GM19452 (cell line): Measurements from ENCODE around the gene CPT1C.

Source experiments
- ATAC-seq: cut with Tn5 transposase; IDR thresholded peaks from one replicate; pipeline ENCODE4 v1.9.1; 2021; ENCODE audit not compliant: unreplicated experiment

Gene CPT1C

DNA sequence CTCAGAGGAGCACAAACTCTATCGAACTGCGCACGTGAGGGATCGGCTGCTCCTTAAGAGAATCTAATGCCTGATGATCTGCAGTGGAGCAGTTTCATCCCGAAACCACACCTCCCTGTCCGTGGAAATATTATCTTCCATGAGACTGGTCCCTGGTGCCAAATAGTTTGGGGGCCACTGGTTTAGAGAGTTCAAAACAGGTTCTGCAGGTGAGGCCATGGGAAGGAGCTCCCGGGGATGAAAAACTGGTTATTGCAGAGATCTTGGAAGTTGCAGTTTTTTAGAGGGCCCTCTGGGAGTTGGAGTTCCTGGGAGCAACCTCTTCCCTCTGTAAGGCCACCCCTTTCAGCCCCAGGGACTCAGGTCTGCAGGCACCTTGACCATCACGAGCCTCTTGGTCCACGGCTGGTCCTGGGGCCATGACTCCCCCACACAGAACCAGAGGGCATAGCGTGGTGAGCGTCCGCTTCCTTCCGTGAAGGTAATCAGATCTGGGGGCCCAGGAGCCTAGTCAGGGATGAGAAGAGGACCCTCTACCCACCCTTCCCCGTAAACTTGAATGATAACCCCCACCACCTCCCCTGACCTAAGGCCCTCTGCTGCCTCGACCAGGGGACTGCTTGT lies 30.5 kb upstream of the CPT1C start:
- no peak for ATAC-seq

DNA sequence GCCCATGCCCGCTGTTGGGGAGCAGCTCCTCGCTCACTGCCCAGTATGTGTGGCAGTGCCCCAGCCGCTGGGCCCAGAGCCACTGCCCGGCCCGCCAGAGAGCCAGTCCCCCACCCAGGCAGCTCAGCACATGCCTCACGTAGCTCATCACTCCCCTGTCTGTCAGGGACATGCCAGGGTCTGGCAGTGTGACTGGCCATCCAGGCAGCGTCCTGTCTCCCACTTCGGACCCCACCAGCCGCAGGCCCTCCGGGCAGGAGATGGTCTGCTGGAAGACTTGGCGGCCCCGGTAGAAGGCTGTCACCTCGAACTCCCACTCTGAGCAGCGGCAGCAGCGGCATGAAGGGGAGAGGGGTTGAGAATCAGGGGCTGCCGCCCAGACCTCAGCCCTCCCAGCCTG lies 28.9 kb upstream of the CPT1C start:
- no peak for ATAC-seq

DNA sequence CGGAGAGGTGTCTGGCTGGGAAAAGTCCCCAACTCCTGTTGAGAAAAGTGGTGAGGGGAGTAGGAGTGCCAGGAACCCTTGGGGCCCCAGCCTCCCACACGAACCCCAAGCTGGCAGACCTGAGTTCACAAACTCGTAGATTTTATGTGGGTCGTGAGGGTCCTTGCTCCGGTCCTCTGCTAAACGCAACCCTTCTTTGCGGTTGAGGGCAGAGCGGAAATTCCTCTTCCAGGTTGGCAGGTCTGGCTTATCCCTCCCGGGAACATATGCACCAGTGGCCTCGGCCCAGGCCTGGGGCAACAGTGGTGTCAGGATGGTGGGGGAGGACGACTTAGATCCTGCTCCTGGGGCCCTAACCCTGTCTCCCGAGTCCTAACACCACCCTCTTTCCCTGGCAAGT lies 27.7 kb upstream of the CPT1C start:
- ATAC-seq, result no peak

DNA sequence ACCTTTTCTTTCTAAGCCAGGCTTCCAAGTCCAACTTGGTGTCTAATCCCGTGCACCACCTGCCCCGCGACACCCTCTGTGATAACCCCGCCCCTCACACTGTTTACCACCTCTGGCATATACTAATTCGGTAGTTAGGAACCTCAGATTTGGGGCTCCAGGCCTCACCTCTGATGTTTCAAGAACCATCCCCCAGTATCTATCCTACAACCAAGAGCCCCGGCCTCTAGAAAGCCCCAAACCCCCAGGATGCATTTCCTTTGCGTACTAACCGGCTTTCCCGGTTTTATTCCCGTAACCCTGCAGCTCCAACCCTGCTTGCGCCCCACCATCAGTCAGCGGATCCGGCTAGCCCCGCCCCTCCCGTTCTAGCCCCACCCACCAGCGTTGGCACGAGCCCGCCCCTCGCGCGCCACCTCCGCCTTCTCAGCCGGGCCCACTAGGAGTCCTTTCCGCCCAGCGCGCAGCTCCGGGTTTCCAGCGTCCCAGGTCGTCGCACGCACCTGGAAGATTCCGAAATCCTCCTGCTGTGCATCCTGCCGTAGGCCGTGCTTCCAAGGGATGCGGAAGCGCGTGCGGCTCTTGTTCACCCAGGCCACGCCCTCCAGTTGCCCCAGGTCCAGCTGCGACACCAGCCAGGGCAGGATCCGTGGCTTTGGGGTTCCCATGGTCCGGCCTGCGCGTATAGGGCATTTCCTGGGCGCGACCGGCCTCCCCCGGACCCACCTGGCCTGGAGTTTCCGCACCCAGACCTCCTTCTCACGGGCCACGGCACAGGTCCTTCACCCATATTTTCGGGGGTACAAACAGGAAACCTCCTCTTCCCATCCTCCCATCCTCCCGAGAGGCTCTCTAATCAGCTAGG lies 26.5 kb upstream of the CPT1C start:
- ATAC-seq, result no peak

DNA sequence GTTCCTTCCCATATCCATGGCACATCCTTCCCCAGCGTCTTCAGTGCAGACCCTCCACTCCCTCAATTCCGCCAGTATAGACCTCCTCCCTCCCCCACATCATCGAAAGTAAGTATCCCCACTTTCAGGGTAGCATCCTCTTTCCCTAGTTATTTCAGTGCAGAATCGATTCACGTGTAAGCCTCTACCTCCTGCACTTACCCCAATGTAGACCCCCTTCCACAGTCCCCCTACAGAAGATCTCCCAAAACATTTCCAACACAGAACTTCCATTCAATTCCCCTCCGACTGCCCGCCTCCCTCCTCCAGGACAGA lies 25.9 kb upstream of the CPT1C start:
- no peak for ATAC-seq

DNA sequence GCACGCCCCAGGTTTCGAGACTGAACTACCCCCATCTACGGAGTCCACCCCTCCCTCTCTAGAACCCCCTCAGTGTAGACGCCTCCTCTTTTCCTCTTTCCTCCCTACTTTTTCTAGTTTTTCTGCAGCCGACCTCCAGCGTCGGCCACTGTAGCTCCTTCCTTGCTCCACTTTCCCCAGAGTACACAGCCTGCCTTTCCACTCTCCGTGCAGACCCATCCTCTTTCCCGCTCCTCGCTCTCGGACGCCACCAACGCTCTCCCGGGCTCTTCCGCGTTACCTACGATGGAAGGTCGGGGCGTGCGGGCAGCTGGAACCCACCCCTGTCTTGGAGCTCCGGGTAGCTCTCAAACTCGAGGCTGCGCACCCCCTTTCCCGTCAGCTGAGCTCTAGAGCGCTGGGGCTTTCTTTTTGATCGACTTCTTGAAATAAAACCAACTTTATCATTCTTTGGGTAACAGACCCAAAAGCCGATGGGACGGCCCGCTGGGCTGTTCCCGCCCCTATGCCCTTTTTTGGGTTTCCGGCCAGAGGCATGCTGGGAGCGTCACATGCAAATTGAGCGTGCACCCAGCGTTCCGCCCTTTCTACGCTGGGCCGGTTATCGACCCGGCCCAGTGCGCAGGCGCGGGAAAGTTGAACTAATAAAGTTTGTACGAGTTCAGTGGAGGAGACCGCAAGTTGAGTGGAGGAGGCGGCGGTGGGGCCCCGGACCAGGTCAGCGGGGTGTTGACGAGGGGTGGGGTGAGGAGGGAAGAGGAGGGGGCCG lies 25.4 kb upstream of the CPT1C start, which contains the start of the genes BCL2L12 and IRF3:
TSS of gene BCL2L12 (plus strand) at position 583 of the 769 bp plus-strand sequence. CDS start 760 bp downstream, outside the sequence.
TSS of gene IRF3 (minus strand) at position 507 of the 769 bp plus-strand sequence. CDS start 1,019 bp downstream, outside the sequence.
- peak; percentile 84 for ATAC-seq

DNA sequence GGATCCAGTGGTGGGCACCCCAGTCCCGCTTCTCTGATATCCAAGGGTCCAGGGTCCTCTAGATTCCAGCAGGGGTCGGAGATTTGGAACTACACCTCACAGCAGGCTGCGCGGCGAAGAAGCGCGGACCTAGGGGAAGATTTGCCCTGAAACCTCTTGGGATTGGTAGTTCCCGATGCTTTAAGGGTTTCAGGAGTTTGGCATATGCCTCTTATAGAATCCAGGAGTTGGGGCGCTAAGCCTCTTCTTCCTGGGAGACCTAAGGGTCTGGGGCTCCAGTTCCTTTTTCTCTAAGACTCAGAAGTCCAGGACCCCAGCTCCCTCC lies 24.8 kb upstream of the CPT1C start:
- ATAC-seq, result no peak

DNA sequence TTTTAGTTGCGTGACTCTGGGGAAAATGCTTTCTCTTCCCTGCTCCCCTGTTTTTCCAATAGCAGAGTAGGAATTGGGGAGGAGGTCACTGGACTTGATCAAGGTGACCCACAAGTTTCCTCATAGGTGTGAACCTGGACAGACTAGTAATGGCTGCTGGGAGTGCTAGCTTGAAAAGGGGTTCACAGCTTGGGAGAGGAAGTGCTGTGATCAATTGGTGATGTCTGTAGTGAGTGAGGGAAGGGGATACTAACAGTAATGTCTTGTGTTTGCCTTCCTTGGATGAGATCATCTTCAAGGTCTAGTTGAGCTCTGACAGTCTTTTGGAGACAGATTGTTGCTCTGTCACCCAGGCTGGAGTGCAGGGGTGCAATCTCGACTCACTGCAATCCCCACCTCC lies 23.4 kb upstream of the CPT1C start:
- no peak for ATAC-seq

DNA sequence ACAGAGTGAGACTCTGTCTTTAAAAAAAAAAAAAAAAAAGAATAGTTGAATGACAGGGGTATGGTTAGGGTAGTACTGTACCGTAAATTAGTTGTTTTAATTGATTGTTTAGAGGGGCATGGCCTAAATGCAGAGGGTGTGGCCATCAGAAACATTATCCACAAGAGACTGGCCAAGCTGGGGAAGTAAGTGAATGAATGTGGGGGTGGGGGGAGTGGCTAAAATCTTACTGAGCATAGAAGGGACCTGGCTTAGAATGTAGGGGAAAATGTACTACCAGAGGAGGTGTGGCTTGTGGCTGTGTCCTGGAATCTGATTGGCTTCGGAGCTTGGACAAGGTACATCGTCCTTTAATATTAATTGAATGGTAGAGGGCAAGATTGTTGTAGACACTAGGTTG lies 21.4 kb upstream of the CPT1C start:
- no peak for ATAC-seq

DNA sequence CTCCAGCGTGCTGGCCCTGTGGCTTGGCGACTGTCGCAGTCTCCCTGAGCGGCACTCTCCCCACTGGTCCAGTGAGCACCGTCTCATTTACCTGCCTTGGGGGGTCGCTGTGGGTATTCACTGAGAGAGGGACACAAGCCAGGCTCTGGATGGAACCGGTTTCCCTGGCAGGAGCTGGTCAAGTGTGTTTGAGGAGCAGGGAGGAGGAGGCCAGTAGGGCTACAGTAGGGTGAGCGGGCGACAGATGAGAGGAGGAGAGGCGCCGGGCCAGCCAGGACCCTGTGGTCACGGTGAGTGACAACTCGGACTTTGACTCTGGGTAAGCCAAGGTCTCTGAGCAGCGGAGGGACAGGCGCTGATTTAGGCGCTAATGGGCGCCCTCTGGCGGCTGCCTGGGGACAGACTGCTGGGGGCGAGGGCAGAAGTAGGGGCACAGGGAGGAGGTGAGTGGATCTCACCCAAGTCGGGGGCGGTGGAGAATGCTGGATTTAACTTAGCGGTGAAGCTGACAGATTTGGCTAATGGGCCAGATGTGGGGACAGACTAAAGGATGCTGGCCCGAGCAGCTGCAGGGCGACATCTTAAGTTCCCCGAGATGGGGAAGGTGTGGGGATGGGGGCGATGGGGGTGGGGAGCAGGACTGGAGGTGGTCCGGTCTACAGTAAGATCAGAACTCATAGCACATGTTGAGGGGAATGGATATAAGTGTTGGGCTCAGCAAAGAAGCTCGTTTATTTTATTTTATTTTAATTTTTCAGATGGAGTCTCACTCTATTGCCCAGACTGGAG lies 18.6 kb upstream of the CPT1C start:
- no peak for ATAC-seq

DNA sequence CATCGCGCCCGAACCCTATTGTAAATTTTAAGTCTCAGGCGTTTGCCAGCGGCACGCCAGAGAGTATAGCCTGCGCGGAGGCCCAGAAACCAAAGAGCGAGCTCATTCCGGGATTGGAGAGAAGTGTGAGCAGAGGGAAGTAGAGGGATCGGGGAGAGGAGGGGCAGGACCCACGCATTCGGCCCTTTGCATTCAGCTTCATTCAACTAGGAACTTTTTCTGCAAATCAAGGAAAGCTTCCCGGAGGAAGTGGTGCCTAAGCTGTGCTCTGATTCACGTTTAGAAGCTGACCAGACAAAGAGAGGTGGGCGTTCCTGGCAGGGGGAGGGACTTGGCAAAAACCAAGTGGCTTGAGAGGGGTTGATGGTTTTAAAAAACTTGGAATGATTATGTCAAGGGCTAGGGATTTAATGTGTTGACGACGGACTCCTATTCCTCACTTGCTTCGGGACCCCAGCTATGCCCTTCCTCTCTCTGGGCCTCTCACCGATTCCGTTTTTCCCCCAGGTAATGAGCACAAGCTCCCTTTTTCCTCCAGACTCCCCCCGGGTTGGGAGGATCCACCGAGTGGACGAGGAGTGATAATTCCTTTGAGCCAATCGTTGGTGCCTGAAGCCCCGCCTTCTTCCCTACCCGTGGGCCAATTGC lies 14.7 kb upstream of the CPT1C start:
- ATAC-seq, result peak; percentile 25

DNA sequence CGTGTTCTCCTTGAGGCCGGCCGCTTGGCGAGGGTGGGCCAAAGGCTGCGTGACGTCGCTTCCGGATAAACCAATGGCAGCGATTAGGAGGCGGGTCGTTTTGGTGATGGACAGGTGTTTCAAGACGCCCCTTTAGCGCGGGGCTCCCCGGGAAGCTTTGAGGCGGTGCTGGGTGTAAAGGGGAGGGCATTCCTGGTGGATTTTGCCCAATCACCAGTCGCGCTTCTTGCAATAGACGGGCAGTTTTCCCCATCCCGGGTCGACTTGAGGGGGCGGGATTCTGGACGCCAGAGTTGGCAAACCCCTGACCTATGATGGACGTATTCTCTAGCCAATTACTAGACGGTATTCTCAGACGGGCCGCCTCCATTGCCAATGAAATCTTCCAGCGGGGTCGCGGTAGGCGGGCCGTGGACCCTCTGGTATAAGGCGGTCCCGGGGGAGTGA lies 14.1 kb upstream of the CPT1C start:
- ATAC-seq, result peak; percentile 63

DNA sequence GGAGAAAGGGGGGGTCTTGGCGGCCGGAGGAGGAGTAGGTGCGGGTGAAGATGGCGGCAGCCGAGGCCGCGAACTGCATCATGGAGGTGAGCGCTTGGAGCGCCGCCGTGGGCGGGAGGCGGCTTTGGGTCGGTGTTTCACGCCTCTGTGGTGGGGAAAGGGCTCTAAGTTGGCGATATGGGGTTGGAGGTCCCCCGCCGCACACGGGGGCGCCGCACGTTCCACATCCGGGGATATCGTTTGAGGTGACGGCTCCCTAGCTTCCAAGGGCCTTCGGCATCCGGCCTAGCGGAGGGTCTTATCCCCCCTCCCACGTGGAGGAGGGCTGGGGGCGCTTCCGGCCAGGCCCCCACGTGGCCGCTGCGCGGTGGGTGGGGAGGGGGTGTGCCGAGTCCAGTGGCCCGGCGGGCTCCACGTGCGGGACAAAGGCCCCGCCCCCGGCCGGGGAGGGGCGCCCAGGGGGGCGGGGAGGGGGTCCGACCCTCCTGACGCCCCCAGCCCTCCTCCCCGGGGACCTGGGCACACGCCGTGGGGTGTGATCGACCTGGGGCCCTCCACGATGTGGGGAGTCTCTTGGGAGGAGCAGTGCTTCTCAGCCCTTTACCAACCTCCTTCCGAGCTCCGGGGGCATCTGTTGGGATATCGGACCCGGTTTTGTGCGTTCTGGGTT lies 13.6 kb upstream of the CPT1C start, which contains the start of gene PRMT1:
TSS of gene PRMT1 (plus strand) at position 41 of the 670 bp plus-strand sequence. CDS start at position 51, 10 bp downstream.
- peak; percentile 2 for ATAC-seq

DNA sequence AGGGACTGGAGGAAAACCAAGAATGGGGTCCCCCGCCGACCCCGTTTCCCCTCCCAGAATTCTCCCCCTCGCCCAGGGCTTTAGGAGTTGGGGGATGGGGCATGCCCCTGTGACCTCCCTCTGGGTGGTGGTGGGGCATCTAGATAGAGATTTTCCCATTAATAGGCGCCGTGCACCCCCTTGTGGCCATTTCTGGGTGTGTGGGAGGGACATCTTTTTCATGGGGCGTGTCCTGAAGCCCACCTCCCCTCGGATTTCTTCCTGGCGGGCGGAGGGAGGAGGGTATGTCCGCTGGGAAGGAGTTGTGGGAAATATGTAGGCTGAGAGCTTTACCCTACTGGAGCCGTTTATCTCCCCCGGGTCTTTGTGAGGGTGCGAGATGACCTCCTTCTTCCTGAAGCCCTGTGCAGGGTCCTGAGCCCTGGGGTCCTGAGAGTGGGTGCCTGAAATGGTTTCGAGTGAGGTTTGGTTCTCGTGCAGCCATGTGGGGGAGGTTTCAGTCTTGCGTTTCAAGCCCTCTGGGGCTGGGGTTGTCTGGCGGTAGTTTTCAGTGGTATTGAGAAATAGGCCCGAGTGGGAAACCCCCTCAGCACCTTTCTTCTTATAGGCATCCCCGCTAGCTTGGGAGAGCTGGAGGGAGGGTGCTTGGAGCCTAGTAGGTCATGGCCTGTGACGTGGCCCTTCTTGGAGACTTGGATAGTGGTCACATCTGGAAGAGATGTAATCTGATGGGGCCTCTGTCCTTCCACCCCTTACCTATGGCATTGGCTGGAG lies 12.8 kb upstream of the CPT1C start:
- no peak for ATAC-seq

DNA sequence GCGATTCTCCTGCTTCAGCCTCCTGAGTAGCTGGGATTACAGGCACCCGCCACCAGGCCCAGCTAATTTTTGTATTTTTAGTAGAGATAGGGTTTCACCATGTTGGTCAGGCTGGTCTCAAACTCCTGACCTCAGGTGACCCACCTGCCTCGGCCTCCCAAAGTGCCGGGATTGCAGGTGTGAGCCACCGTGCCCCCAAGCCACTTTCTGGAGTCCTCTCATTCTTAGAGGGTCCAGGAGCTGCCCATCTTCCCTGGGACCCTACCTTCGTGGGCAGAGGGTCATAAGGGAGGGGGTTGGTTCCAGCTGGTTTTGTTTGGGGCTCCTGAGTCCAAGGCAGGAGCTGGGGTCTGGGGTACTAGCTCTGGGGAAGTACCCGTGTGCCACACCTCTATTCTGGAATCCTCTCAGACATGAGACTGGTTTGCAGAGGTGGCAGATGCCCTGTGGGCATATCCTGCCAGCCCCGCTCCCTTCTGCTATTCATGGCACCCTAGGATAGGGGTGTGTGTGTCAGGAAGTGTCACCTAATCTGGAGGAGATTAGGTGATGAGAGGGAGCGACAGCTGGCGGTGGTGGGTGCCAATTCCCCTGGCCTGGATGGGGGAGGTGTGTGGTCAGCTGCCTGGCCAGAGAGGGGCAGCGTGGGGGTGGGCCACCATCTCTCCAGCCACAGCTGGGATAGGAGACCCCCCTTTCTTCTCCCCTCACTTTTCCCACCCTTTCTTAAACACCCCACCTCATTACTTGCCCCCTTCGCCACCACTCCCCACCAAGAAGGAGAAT lies 11.7 kb upstream of the CPT1C start:
- no peak for ATAC-seq

DNA sequence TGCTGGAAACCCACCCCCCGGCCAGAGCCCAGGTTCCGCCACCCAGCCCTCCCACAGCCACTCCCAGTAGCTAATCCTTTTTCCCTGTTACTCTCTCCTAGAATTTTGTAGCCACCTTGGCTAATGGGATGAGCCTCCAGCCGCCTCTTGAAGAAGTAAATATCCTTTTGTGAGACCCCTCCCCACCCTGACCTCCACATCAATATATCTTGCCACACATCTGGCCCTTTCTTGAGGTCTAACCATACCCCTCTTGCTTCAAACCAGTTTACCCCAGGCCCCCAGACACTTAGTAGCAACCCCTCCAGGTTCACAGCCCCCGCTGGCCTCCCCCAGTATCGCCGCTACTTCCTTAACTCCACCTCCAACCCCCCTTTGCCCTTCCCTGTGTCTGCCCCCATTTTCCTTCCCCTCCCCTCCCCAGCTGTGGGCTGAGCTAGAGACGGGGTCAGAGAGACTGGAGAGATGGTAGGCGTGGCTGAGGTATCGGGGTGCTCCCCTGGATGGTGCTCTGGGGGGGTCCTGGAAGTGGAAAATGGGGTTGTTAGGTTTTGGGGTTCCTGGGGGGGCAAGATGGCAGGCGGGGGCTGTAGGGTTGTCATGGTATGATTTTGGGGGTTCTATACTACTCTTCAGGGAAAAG lies 11.0 kb upstream of the CPT1C start:
- ATAC-seq, result no peak

DNA sequence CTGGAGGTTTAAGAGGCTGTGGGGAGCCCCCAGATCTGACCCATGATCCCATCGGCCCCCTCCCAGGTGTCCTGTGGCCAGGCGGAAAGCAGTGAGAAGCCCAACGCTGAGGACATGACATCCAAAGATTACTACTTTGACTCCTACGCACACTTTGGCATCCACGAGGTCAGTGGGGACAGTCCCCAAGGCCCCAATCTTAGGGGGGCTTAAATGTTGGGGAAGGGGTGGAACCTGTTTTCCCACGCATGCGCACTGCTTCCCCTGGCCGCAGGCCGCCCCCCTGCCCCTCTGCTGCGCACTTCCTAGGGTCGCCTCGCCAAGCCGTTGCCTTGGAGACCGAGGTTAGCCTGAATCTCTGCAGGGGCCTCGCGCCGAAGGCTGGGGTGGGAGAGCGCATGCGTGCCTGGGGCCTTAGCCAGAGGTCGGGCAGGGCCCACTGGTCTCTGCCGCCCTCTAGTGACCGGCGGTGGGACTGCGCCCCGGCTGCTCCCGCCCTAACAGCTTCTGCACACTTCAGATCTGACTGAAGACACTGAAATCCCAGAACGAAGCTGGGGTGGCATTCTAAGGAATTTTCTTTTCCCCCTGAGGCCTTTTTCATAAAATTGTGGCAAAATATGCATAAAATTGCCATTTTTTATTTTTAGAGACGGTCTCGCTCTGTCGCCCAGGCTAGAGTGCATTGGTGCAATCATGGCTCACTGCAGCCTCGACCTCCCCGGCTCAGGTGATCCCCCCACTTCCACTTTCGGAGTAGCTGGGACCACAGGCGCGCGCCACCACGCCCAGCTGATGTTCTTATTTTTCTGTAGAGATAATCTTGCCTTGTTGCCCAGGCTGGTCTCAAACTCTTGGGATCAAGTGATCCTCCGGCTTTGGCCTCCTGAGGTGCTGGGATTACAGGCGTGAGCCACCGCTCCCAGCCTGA lies 10.2 kb upstream of the CPT1C start:
- ATAC-seq, result no peak
